Measurements from ENCODE around the gene TSR3. TPM values are rescaled to one million over a fixed set of nuclear protein-coding genes. Genes with fewer than 3 reads are reported as not detected.

TSR3 gene
- total RNA-seq, 1 experiment from 2014 or later, result 58.8 TPM

DNA sequence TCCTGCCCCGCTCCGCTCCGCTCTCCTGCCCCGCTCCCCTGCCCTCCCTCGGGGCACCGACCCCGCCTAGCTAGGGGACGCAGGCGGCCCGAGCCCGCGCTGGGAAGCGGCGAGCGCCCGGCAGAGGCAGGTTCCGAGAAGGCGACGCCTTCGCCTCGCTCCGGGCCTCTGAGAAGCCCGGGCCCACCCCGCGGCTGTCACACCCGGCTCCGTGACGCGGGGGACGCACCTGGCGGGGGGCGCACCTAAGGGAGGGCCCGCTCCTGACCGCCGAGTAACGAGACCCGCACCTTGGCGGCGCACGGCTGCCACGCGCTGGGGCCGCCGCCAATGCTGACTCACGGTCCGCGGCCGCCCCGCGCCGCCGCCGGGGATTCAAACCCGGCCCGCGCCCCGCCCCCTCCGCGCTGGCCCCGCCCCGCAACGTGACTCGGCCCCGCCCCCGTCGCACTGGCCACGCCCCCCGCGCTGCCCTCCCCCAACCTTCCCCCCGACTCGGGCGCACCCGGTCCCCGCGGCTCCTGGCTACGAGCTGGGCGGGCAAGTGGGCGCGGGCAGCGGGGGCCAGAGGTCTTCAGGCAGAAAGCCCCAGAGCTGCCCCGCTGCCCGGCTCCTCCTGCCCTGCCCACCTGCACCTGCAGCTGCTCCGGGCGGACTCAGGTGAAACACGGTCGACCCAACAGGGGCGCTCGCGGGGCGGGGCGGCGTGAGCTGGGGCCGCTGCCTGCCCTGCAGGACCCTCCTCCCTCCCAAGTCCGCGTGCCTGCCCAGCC lies 27.8 kb upstream of the TSR3 start:
- peaks cover 3% of the 10 kb centered on the region; the same call in 1 of the 2 replicates for H3K79me2 ChIP-seq (ENCODE audit: insufficient read depth, low read length)
- no peak overlapping the region; a peak in 1 of 7 replicates for H3K27ac Mint-ChIP-seq
- H3K18ac ChIP-seq (ENCODE audit: insufficient read length, low read depth, low read length), result peak overlapping the region; percentile 83
- H3K36me3 Mint-ChIP-seq (ENCODE audit: insufficient read depth in 1 of 3, low read depth in 3 of 3), result peaks cover 3 to 13% (median 4%) of the 10 kb centered on the region in 3 experiments
- H3K23ac ChIP-seq (ENCODE audit: insufficient read length, low read depth, low read length), result no peak overlapping the region
- H2BK12ac ChIP-seq (ENCODE audit: insufficient read length, low read depth, low read length), result no peak overlapping the region
- no peak overlapping the region for H2AK5ac ChIP-seq (ENCODE audit: insufficient read length, low read length)
- H4K5ac ChIP-seq (ENCODE audit: insufficient read length, low read depth, low read length), result no peak overlapping the region
- no peak overlapping the region for H2BK120ac ChIP-seq (ENCODE audit: low read depth, low read length, poor library complexity, severe bottlenecking)
- H3K9me3 Mint-ChIP-seq, result no peaks in the 10 kb centered on the region; a peak in 1 of 5 replicates
- H3T11ph ChIP-seq (ENCODE audit: low read length), result no peak overlapping the region
- H3K27me3 Mint-ChIP-seq (ENCODE audit: low read depth), result no peaks in the 10 kb centered on the region; the same call in 1 of the 2 replicates
- peaks cover 20% of the 10 kb centered on the region for H3K23me2 ChIP-seq (ENCODE audit: insufficient read length, low read depth, low read length, poor library complexity, severe bottlenecking)
- H3K4me1 Mint-ChIP-seq, result peaks cover 18 to 19% of the 10 kb centered on the region in 2 experiments
- H2BK5ac ChIP-seq (ENCODE audit: insufficient read length, low read length), result no peak overlapping the region
- peak overlapping the region; percentile 76 for H3K14ac ChIP-seq (ENCODE audit: insufficient read depth, low read length)
- no peak overlapping the region for H3K4ac ChIP-seq (ENCODE audit: low read depth, low read length)
- TF ChIP-seq, protein P1, sequence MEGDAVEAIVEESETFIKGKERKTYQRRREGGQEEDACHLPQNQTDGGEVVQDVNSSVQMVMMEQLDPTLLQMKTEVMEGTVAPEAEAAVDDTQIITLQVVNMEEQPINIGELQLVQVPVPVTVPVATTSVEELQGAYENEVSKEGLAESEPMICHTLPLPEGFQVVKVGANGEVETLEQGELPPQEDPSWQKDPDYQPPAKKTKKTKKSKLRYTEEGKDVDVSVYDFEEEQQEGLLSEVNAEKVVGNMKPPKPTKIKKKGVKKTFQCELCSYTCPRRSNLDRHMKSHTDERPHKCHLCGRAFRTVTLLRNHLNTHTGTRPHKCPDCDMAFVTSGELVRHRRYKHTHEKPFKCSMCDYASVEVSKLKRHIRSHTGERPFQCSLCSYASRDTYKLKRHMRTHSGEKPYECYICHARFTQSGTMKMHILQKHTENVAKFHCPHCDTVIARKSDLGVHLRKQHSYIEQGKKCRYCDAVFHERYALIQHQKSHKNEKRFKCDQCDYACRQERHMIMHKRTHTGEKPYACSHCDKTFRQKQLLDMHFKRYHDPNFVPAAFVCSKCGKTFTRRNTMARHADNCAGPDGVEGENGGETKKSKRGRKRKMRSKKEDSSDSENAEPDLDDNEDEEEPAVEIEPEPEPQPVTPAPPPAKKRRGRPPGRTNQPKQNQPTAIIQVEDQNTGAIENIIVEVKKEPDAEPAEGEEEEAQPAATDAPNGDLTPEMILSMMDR (conservative IDR thresholded peaks at IDR 0.05), result peak; percentile 34; the same call in 2 of the 3 replicates
- no peak overlapping the region for H2BK20ac ChIP-seq (ENCODE audit: low read depth, low read length, poor library complexity, severe bottlenecking)
- no peak overlapping the region for H4K8ac ChIP-seq (replicated peaks; ENCODE audit: insufficient read length, low read depth, low read length)
- DNase-seq, result peak; percentile 81
- no peak overlapping the region for H2AFZ ChIP-seq (ENCODE audit: low read length)
- no peak overlapping the region; the same call in 1 of the 2 replicates for H2BK15ac ChIP-seq (ENCODE audit: low read depth, low read length)
- H3K9ac ChIP-seq (ENCODE audit: extremely low read depth, insufficient read length, low read length), result peak overlapping the region; percentile 54
- H4K91ac ChIP-seq (ENCODE audit: insufficient read length, low read depth, low read length), result peak overlapping the region; percentile 99
- no peaks in the 10 kb centered on the region for H3K27me3 ChIP-seq (ENCODE audit: insufficient read depth, low read length)
- no peaks in the 10 kb centered on the region for H3K9me3 ChIP-seq (ENCODE audit: control insufficient read depth, low read depth, low read length)
- H3K4me1 ChIP-seq (ENCODE audit: insufficient read depth, low read length), result no peaks in the 10 kb centered on the region
- H3K27ac ChIP-seq (ENCODE audit: insufficient read length, low read depth, low read length), result no peak overlapping the region
- H3K79me1 ChIP-seq (ENCODE audit: insufficient read depth, low read depth, low read length, poor library complexity, severe bottlenecking), result peaks cover 5% of the 10 kb centered on the region
- no peaks in the 10 kb centered on the region for H4K20me1 ChIP-seq (ENCODE audit: control insufficient read depth, insufficient read depth, insufficient read length)
- no peak overlapping the region for H3K56ac ChIP-seq (ENCODE audit: insufficient read length, low read depth, low read length)
- peak overlapping the region; percentile 89 for H3K4me2 ChIP-seq (ENCODE audit: insufficient read depth, insufficient read length, low read length)
- no CpG with 5 or more reads among the region's 95 CpGs for WGBS (ENCODE audit: extremely low coverage, insufficient read length, low lambda C conversion rate)
- peak overlapping the region; percentile 80 to 89 for H3K4me3 Mint-ChIP-seq
